Prostate gland (tissue), 2 donors: ENCODE data around the gene COL4A1. TPM values are rescaled to one million over a fixed set of nuclear protein-coding genes. Genes with fewer than 3 reads are reported as not detected.
A peak's percentile ranks its signal among the peaks of the same experiment; 100 is the strongest.

Experiments
- DNase-seq: peaks from one replicate; pipeline ENCODE4 v3.0.0-alpha.2; 2019; ENCODE audit warnings: low spot score
- H3K27ac ChIP-seq, 2 donors: fragments of 200-600 bp; sonication (generic); 2 replicates each; pipeline ENCODE4 v1.5.1; 2017 to 2019
- H3K27me3 ChIP-seq: fragments of 200-600 bp; sonication (generic); replicated peaks from 2 replicates; pipeline ENCODE4 v1.5.1; 2019; ENCODE audit not compliant: insufficient read depth
- H3K36me3 ChIP-seq, 2 donors: fragments of 200-600 bp; sonication (generic); 1 replicate in 1 of 2; 2 replicates in 1 of 2; pipeline versions ENCODE4 v1.5.1 to v1.8.1; 2017 to 2019
- H3K4me1 ChIP-seq: fragments of 200-600 bp; sonication (generic); replicated peaks from 2 replicates; pipeline ENCODE4 v1.5.1; 2019
- H3K4me3 ChIP-seq, 2 donors: fragments of 200-600 bp; sonication (generic); 2 replicates each; pipeline ENCODE4 v1.5.1; 2017 to 2019
- H3K9me3 ChIP-seq: fragments of 200-600 bp; sonication (generic); 2 replicates; pipeline ENCODE4 v1.5.1; 2017
- CTCF ChIP-seq, 4 experiments: fragments of 200-600 bp in 2 of 4; fragments of 450-650 bp in 2 of 4; sonication (generic) in 2 of 4; IDR thresholded peaks; 1 replicate in 3 of 4; 2 replicates in 1 of 4; pipeline ENCODE4 v1.5.1; 2016 to 2019; ENCODE audit warnings: antibody characterized with exemption in 4 of 4, mild to moderate bottlenecking in 2 of 4, moderate library complexity in 2 of 4
- POLR2A ChIP-seq: fragments of 450-650 bp; IDR thresholded peaks from one replicate; pipeline ENCODE4 v1.6.1; 2016; ENCODE audit warnings: antibody characterized with exemption, mild to moderate bottlenecking
- POLR2AphosphoS5 ChIP-seq: sonication (generic); formaldehyde crosslinking; IDR thresholded peaks from one replicate; pipeline ENCODE4 v1.6.1; 2017; ENCODE audit warnings: antibody characterized with exemption
- WGBS: methylation state at CpG from one replicate; pipeline ENCODE4 v1.1.5; 2018; 5-methylcytosine and 5-hydroxymethylcytosine counted together
- intact Hi-C: fragments of 100-400 bp; cut with DNase I; formaldehyde crosslinking; loops from one replicate; pipeline ENCODE4 v1.14.2; 2022
- total RNA-seq, 2 donors: library from RNA; depleted of rRNA; stranded (reverse); fragments of >200 nt; gene quantifications; one replicate each; pipeline ENCODE4 v1.1.0, GENCODE V29; 2016

Gene COL4A1
- total RNA-seq, 2 donors from 2014 or later, result 37.3 to 132 TPM

GRCh38 chr13:110236431-110236830 is 70.5 kb downstream of the COL4A1 start:
- intact Hi-C loops, result no loop called here
- 90% methylated on average over 10 of the region's 10 CpGs for WGBS
- no peaks in the 10 kb centered on the region for H3K27me3 ChIP-seq
- no peak overlapping the region for H3K4me3 ChIP-seq
- H3K36me3 ChIP-seq, result no peaks in the 10 kb centered on the region
- no peaks in the 10 kb centered on the region for H3K9me3 ChIP-seq
- DNase-seq, result no peak
- H3K4me1 ChIP-seq, result no peaks in the 10 kb centered on the region
- no peak for TF ChIP-seq POLR2AphosphoS5
- TF ChIP-seq POLR2A, result no peak
- no peak for TF ChIP-seq CTCF (IDR thresholded peaks at IDR 0.05)
- peak overlapping the region; percentile 43 to 51 for H3K27ac ChIP-seq

DNA sequence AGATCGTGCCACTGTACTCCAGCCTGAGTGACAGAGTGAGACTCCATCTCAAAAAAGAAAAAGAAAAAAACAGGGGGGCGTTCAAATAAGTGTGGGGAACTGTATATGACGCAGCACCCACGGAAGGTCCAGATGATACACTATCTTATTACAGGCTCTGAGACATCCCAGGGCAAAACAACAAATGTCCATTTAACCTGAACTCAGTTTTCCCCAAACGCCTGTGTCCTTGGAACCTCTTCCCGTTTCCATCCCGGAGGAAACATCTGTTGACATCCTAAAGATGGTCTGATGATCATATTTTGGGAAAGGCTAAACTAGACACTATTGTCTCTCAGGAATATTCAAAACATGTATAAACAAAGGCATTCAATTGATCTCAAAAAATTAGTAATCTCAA is 72.4 kb downstream of the COL4A1 start:
- Histone ChIP-seq H3K4me3 (no peak overlapping the region), H3K27ac (peak overlapping the region; percentile 64 to 70), H3K36me3 (no peaks in the 10 kb centered on the region), H3K4me1 (no peaks in the 10 kb centered on the region), H3K27me3 (no peaks in the 10 kb centered on the region), H3K9me3 (no peaks in the 10 kb centered on the region)
- intact Hi-C loops, result loop anchor here (5.0 kb wide), 1 partner anchor 178 kb away; no protein-coding TSS in a partner anchor
- WGBS, result 84% methylated on average over 7 of the region's 7 CpGs
- no peak for DNase-seq
- no peak for TF ChIP-seq CTCF (IDR thresholded peaks at IDR 0.05)

DNA sequence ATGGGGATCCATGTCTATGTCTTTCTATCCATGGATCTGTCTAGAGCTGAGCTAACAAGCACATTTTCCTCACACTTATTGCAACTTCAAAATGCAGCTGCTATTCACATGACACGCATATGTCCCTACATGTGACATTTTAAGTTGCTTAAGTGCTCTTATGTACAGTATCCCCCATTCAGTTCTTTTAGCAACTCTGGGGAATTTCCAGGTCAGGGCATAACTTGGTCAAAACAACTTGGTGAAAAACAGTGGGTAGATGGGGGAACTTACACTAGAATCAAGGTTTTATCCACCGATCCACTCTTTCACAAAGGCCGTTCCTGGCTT is 73.0 kb downstream of the COL4A1 start:
- H3K27me3 ChIP-seq, result no peaks in the 10 kb centered on the region
- 57% methylated on average over 3 of the region's 3 CpGs for WGBS
- no peak for DNase-seq
- no peaks in the 10 kb centered on the region for H3K36me3 ChIP-seq
- peak overlapping the region; percentile 64 to 70 for H3K27ac ChIP-seq
- H3K4me3 ChIP-seq, result no peak overlapping the region
- H3K9me3 ChIP-seq, result no peaks in the 10 kb centered on the region
- no peaks in the 10 kb centered on the region for H3K4me1 ChIP-seq
- intact Hi-C loops, result loop anchor here (5.0 kb wide), 1 partner anchor 178 kb away; no protein-coding TSS in a partner anchor
- TF ChIP-seq POLR2AphosphoS5, result no peak

DNA sequence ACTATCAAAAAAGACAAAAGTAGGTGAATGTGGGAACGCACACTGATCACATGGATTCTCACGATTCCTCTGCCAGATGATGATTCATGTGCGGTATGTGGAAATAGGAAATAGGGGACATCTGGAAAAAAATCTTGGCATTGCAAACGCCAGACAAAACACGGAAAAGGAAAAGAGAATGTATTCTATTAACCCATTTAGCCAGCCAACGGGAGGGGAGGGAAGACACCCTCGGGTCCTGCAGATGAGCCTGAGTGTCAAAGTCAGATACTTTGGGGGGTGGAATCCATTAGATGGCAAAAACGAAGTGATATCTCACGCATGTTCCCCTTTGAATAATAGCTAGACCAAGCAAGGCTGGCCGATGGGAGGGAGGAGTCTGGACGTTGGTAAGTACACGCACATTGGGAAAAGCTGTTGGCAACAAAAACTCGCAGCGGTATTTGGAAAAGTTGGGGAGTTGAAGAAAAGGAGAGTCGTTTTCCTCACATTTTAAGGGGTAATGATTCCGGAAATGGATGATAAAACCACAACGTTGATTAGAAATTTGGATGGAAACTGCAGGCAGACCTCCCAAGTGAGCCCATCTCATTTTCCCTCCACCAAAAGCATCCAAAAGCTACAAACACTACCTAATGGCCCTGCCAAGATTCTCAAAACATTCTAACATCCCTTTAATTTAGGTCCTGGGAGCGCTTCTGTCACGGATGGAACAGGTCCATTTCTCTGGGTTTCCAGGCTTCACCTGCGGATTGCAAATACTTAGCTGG is 73.6 kb downstream of the COL4A1 start:
- no peak overlapping the region for H3K4me3 ChIP-seq
- no peaks in the 10 kb centered on the region for H3K9me3 ChIP-seq
- H3K36me3 ChIP-seq, result no peaks in the 10 kb centered on the region
- TF ChIP-seq POLR2AphosphoS5 (no peak), POLR2A (no peak), CTCF (IDR thresholded peaks at IDR 0.05) (no peak)
- DNase-seq, result no peak
- H3K27me3 ChIP-seq, result no peaks in the 10 kb centered on the region
- intact Hi-C loops, result loop anchor here (5.0 kb wide), 1 partner anchor 179 kb away; no protein-coding TSS in a partner anchor
- H3K27ac ChIP-seq, result peak overlapping the region; percentile 64 to 70
- 50% methylated on average over 20 of the region's 20 CpGs for WGBS
- H3K4me1 ChIP-seq, result no peaks in the 10 kb centered on the region

DNA sequence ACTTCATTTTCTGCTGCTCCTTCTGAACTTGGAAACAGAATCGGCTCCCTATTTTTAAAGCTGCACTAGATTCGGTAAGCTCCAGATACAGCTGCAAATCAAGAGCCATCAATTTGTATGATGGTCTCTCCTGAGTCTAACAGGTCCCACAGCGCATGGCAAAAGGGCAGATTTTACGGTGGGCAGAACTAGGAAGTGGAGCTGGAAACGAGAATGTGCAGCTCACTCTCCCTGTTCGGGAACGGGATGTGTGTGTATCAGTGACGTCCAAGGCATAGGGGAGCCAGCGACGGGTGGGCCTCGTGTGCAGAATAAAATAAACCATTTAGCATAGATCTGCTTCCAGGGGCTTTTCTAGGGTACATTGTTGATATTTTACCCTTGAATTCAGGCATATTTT is 74.2 kb downstream of the COL4A1 start:
- peak overlapping the region; percentile 64 to 70 for H3K27ac ChIP-seq
- 53% methylated on average over 11 of the region's 11 CpGs for WGBS
- H3K4me1 ChIP-seq, result no peaks in the 10 kb centered on the region
- H3K4me3 ChIP-seq, result no peak overlapping the region
- no peaks in the 10 kb centered on the region for H3K9me3 ChIP-seq
- no peaks in the 10 kb centered on the region for H3K36me3 ChIP-seq
- TF ChIP-seq POLR2AphosphoS5, result no peak
- no peak for TF ChIP-seq CTCF (IDR thresholded peaks at IDR 0.05)
- no peak for TF ChIP-seq POLR2A
- DNase-seq, result no peak
- intact Hi-C loops, result loop anchor here (5.0 kb wide), 1 partner anchor 180 kb away; no protein-coding TSS in a partner anchor
- no peaks in the 10 kb centered on the region for H3K27me3 ChIP-seq
